COR-L47 (cell line): ENCODE results near the gene UMAD1.

Experiments used
- DNase-seq: peaks from one replicate; lab custom pipeline; 2025; lab: John Stamatoyannopoulos, UW

UMAD1 gene

DNA sequence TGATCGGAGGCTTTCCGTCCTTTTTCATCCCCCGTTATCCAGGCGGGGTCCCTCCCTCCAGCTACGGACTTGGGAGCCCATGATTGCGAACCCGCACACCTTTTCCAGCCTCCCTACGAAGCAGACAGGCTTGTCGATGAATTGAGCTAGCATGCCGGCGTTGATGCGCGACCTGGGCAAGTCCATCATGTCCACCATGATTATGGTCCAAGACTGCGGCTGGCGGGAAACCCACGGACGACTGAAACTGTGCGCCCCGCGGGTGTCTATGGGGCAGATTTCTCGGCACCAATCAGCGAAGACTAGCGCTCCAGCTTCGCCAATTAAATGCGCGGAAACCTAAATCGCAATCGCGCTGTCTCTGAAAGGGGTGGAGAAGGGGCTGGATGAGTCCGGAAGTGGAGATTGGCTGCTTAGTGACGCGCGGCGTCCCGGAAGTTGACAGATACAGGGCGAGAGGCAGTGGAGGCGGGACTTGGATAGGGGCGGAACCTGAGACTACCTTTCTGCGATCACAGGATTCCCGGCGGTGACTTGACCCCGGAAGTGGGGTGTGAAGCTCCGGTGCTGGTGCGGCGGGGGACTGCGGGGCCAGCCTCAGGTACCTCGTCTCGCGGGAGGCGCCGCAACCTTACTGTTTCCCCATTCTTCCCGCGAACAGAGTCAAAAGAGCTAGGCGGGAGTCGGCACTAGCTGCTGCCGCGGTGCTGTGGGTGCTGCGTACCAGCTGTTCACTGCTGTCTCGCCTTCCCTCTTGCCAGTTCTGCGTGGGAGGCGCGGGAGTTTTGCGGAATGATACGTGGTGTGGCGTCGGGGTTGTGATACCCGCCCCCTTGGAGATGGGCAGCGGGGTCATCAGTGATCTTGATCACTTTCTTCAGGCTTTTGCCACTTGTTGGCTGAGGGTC is at the start of gene UMAD1:
Gene UMAD1, plus strand, starts transcription at position 532 of the 908 bp plus-strand sequence. CDS start 32,620 bp downstream, outside the sequence.
- peak; percentile 99 for DNase-seq

DNA sequence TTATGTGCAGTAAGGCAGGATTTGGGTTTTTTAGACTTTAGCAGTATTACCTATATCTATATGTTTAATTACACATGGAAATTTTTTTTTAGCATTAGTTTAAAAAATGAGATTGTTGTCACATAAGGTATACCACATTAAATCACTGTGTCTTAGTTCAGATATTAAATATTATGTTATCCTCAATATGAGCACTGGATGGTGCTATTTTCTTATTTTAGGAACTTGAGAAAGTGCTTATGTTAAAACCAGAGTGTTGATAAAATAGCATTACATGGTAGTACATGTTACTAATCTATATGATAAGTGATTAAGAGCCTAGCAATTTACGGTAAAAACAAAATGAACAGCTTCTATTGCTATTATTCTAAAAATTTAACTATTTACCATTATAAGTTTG is 45.1 kb upstream of the UMAD1 start:
- DNase-seq = peak; percentile 14

DNA sequence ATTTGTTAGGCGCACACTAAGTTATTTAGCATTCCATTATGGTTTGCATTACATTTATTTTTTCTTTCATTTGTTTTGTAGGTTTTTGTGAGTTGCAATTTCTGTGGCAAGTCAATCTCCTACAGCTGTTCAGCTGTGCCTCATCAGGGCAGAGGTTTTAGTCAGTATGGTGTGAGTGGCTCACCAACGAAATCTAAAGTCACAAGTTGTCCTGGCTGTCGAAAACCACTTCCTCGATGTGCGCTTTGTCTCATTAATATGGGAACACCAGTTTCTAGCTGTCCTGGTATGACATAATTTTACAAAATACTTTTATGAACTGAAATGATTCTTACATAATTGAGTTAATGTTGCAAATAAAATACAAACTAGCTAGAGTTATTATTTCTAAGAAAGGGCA is 44.4 kb upstream of the UMAD1 start:
- no peak for DNase-seq

DNA sequence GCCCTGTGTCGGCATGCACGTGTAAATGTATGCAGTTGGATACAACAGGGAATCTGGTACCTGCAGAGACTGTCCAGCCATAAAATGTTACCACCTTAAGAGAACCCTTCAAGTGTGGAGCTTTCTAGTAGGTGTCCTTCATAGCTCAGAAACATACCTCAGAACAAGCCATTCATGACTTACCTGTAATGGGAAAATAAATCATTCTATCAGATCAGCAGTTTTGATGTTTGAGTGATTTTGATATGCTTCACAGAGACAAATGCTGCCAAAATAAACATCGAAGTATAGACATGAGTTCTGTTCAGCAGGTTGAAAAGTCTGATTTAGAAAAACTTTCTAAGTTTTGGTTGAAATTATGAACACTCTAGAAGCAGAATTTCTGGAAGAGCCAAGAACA is 33.5 kb upstream of the UMAD1 start:
- DNase-seq = no peak

DNA sequence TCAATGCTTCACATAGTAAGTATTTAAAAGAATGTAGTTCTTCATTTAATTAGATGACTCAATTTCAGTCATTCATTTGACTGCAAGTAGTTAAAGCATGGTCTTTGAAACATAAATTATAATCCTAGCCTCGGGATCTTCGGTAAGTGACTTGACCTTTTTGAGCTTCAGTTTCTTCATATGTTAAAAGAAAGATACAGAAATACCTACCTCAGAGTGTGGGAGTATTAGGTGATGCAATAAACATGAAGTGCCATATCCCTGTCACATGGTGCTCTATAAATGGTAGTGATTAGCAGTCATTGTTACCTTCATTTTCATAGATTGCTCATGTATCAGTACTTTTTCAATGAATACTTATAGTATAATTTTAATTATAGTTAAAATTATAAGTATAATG is 31.2 kb upstream of the UMAD1 start:
- no peak for DNase-seq

DNA sequence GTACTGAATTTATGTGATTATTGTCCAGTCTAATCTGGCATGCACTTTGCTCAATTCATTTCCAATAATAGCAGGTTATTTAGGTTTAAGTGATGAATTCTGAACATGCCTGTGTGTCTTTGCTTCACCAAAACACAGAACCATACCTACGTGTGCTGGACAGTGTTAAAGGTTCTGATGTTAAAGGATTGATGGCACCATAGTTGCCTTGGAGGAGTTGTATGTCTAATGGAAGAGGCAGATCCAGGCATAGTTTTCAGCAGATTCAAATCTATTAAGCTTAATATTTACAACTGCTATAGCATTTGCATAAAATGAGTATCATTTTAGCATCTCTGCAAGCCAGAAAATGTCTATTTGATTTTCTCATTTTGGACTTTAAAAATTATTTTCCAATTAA is 28.0 kb upstream of the UMAD1 start:
- no peak for DNase-seq

DNA sequence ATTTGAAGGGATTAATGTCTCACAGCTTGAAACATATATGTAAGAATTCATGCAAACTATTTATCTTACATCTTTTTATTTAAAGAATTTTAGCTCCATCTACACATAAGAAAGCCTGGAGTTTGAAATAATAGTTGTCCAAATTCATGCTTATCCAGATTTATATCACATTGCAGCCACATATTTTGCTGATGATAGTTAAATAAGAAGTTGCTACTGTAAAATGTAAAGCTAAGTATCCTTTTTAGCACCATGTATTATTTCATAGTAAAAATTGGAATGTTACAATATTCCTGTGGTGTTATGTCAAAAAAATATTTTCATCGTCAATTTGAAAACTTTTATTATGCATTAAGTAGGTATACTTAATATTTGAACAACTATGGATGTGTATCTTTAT is 27.3 kb upstream of the UMAD1 start:
- DNase-seq = no peak

DNA sequence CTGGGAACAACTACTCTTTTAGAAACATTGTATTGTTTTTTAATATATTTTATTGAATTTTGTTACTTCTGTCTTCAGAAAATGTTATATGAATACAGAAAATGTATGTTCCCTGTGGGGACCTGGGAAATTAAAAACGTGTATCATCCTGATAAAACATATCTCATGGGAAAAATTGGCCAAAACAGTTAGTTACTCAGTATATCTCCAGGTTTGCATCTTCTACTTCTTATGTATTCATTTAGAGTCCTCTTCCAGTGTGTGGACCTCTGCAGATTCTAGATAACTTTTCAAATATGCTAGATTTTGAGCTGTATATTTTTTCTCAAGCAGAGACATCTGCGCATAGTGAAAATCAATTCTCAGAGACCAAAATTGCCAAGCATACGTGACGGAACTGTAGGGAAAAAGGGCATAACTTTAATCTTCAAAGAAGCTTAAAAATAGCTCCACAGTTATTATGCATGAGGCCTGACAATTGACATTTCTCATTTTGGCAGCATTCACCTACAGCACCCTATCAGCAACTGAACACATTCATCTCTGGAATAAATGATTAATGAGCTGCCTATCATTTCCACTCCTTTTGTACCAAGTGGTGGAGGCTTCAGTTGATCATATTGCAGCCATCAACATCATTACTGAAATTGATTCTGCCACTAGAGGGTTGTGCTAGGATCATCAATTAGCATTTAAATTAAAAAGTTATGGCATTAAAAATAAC is 26.4 kb upstream of the UMAD1 start:
- DNase-seq = no peak

DNA sequence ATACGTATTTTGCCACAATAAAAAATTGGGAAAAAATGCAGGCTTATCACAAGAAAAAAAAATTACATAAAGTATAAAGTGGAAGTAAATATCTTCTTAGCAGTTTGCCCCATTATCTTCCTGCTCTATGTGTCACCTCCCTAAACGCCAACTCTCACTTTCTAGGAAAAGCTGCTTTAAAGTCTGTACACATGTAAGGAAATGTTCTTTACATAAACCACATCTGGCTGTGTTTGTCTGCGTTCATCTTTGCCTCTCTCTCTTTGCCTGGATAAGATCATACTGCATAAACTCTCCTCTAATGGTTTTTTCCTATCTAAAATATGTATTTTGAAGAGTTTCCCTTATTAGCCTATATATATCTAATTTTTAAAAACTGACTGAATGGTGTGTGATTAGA is 23.0 kb upstream of the UMAD1 start:
- no peak for DNase-seq

DNA sequence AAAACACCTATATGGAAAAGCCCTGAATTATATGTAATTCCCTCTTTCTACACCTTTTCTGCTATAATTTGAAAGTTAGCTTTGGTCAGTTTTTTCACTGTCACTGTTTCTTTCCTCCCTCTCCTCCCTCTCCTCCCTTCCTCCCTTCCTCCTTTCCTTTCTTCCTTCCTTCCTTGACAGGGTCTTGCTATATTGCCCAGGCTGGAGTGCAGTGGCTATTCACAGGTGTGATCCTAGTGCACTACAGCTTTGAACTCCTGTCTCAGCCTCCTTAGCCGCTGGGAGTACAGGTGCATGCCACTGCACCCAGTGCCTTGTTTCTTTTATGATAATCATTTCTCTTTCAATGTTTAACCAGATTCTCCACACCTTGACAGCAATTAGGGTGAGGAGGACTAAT is 22.1 kb upstream of the UMAD1 start:
- DNase-seq = no peak

DNA sequence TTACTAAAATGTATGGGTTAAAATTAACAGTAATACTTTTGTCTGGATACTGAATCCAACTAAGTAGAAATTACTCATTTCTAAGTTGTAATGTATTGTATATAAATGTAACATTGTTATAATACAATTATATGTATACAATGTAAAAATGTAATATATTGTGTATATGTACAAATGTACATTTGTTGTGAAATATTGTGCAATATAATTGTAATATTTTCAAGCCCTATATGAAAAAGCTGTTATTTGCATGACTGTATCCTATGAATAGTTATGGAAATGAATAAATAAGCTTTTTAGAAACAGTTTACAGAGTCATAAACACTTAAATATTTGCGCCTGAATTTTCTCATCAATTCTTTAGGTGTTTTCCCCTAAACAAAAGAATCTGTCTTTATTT is 20.3 kb upstream of the UMAD1 start:
- DNase-seq = no peak

DNA sequence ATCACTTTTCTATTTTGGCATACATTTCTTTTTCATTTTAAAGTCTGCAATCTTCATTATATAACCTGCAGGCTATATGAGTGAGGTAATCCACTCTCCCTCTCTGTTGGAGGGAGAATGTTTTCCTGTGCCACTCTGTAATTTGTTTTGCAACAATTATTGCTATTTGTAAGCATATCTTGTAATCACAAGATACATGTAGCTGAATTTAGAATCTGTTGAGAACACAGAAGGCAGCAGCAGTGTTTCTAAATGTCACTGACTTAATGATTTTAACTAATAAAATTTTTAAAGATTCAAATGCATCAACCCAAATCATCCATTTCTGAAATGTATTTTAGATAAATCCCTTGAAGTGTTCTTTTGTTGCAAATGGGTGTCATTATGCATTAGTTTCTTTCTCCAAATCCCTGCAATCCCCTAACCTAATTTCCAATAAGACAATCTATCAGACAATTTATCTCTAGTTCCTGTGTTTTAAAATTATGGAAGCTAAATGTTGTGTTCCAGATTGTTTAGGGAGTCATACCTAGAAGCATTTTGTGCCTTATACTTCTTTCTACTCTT is 19.8 kb upstream of the UMAD1 start:
- DNase-seq = no peak

DNA sequence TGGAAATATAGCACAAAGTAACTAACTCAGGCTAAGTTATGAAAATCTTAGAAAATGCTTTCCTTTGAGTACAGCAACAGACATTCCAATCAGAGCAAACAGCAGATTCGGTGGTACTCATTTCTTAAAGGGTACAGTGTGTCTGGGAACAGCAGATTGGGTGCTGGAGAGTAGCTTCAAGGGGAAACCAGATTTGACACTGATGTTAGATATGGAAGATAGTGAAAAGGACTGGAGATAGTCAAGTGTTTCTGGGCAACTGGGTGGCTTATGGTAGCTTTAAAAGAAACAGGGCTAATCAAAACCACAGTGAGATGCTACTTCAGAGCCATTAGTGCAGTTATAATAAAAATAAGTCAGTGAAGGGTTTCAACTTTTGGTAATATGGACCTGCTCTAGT is 12.1 kb upstream of the UMAD1 start:
- DNase-seq = no peak

DNA sequence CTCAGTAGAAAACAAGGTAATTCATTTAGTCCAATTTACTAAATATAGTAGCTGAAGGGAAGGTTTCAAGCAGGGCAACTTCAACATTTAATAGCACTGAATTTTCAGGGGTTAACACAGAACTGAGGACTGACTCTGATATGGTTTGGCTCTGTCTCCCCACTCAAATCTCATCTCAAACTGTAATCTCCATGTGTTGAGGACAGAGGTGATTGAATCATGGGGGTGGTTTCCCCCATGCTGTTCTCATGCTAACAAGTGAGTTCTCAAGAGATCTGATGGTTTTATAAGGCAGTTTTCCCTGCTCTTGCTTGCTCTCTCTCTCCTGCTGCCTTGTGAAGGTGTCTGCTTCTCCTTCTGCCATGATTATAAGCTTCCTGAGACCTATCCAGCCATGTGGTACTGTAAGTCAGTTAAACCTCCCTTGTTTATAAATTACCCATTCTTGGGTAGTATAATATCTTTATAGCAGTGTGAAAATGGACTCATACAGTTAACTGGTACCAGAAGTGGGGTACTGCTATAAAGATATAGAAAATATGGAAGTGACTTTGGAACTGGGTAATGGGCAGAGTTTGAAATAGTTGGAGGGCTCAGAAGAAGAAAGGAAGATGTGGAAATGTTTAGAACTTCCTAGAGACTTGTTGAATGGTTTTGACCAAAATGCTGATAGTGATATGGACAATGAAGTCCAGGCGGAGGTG is 9.8 kb upstream of the UMAD1 start:
- DNase-seq = no peak

DNA sequence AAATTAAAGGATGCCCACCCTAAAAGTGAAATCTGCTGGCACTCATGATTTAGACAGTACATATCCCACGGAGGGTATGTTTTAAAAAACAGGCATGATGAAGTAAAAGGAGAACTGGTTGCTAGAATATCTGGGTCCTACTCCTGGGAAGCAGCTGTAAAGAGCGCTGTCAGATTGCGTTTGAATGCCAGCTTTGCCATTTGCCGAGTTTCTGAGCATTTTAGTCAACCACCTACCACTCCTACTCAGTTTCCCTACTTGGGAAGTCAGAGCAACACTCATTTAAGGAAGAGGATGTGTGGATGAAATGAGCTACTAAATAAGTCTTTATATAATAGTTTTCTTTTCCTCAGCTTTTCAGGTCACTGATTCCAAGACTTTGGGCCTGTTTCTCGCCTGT is 1.1 kb upstream of the UMAD1 start:
- no peak for DNase-seq

DNA sequence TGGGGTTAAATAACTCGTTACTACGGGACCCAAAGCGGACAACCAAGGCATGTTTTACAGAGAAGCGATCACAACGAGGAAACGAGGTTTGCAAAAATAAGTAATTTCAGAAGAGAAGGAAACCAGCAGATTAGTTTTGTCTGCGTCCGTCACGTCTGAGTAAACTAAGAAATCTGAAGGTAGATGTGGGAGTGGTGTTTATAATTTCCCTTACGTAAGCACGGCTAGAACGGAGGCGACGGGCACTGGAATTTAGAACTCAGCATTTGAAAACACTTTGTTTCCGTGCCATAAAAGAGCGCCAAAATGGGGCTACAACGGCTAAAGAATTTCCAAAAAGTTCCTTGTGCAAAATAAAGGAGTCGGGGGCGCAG is 718 bp upstream of the UMAD1 start:
- peak; percentile 11 for DNase-seq

DNA sequence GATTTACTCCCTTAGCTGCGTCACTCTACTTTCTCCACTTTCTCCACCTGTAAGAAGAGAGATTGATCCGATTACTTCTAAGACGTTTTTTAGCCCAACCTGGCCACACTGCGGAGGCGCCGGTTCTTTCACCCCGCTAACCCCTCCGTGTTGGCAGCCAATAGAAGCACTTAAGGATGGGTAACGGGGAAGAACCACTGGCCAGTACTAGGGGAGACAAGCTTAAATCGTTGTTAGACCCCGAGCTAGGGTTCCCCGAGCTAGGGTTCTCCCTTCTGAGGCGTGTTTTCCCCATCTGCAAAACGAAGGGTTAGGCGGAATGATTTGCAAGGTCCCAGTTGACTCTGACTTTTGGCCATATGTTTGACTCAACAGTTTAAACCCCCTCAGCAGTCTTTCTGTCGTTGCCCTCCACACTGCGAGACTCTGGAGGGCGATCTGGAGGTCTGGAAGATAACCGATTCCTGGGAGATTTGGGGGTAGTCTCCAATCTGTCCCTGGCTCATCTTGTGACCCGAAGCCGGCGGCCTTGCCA is 644 bp downstream of the UMAD1 start:
- DNase-seq = no peak

DNA sequence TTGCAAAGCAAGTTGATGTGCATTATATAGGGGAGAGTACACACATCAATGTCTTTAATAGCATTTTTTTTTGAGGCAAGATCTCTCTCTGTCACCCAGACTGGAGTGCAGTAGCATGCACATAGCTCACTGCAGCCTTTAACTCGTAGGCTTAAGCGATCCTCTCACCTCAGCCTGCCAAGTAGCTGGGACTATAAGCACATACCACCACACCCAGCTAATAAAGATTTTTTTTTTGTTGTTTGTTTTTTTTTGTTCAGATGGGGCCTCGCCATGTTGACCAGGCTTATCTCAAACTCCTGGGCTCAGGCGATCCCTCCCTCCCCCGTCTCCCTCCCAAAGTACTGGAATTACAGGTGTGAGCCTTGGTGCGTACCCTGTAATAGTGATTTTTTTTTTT is 1.5 kb downstream of the UMAD1 start:
- DNase-seq = no peak

DNA sequence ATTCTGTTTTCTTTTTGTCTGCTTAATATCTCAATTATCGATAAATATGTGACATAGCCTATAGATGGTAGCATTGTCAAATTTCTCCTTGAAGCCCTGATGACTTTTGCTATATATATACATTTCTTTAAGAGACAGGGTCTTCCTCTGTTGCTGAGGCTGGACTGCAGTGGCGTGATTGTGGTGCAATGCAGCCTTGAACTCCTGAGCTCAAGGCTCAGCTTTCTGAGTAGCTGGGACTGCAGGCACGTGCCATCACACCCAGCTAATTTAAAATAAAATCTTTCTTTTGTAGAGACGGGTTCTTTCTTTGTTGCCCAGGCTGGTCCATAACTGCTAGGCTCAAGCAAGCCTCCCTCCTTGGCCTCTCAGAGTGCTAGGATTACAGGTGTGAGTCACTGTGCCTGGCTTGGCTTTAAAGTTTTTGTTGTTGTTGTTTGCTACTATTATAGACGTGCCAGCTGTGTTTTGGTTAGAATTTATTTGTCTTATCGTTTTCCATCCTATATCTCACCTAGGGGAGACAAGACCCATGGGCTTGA is 7.0 kb downstream of the UMAD1 start:
- DNase-seq = no peak

DNA sequence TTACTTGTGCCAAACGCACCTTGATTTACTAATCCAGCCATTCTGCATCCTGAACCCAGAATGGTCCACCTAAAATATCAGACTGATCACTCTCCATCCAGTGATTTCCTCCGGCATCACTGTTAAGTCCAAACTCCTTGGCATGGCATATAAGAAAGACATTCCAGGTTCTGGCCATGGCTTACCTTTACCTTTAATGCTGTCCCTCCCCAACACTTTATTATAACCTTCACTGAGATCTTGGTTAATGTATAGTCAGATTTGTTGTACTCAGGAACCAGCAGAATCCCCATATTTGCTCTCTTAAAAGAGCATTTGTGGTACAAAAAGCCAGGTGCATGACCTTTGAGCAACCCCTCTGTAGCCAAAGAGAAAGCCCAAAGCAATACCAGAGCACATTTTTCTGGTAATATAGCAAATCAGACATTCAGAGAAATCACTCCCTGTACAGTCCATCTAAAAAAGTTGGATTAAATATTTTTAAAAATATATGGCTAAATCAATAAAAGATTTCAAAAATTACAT is 10.2 kb downstream of the UMAD1 start:
- DNase-seq = no peak

DNA sequence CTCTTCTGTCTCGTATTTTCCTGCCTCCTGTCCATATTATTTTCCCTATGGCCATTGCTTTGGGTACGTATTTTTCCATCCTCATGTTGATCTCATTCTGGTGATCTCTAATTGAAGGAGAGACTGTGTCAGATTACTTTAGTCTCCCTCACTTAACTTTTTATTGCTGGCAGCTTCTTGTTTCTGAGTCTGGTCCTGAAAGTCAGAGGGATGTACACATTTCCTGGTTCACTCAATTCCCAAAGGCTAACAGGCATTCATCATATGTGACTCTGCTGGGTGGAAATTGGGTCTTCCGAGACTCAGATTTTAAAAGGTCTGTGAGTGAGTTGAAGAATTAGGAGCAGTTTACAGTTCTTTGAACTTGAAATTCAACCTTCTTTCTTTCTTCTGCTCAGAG is 10.9 kb downstream of the UMAD1 start:
- no peak for DNase-seq
